Thoracic aorta (tissue), 2 donors: Measurements from ENCODE around the gene CAMK2D. TPM values are rescaled to one million over a fixed set of nuclear protein-coding genes. Genes with fewer than 3 reads are reported as not detected.
A peak's percentile ranks its signal among the peaks of the same experiment; 100 is the strongest.

ENCODE experiments used
- ATAC-seq: fragments of 150-250 bp; one replicate; pipeline ENCODE4 v1.8.0; 2017; ENCODE audit warnings: low read depth; ENCODE audit not compliant: insufficient number of reproducible peaks, low FRiP score
- DNase-seq: peaks from one replicate; pipeline ENCODE4 v3.0.0-alpha.2; 2020; ENCODE audit warnings: low spot score
- H3K27ac ChIP-seq, 2 donors: fragments of 200-600 bp; sonication (generic); 1 replicate in 1 of 2; 2 replicates in 1 of 2; pipeline ENCODE4 v1.5.1; 2016; ENCODE audit warnings: mild to moderate bottlenecking in 2 of 2, moderate library complexity in 2 of 2
- H3K27me3 ChIP-seq: fragments of 200-600 bp; sonication (generic); replicated peaks from 2 replicates; pipeline ENCODE4 v1.6.0; 2016; ENCODE audit warnings: mild to moderate bottlenecking; ENCODE audit not compliant: insufficient read depth
- H3K36me3 ChIP-seq: fragments of 200-600 bp; sonication (generic); one replicate; pipeline ENCODE4 v1.5.1; 2016
- H3K4me1 ChIP-seq, 2 donors: fragments of 200-600 bp; sonication (generic); 1 replicate in 1 of 2; 2 replicates in 1 of 2; pipeline versions ENCODE4 v1.5.1 to v1.6.0; 2016; ENCODE audit warnings: low read depth in 2 of 2, mild to moderate bottlenecking in 1 of 2; ENCODE audit not compliant: control insufficient read depth in 1 of 2
- H3K4me3 ChIP-seq: fragments of 200-600 bp; sonication (generic); 2 replicates; pipeline ENCODE4 v1.5.1; 2016; ENCODE audit warnings: mild to moderate bottlenecking
- H3K9me3 ChIP-seq: fragments of 200-600 bp; sonication (generic); 2 replicates; pipeline ENCODE4 v1.5.1; 2016
- CTCF ChIP-seq: fragments of 200-600 bp; sonication (generic); IDR thresholded peaks from one replicate; pipeline ENCODE4 v1.5.1; 2019; ENCODE audit warnings: antibody characterized with exemption
- total RNA-seq, 2 donors: library from RNA; depleted of rRNA; stranded (reverse); fragments of >200 nt; gene quantifications; one replicate each; pipeline versions ENCODE4 v1.1.0 to v1.2.3, GENCODE V29; 2016

Gene CAMK2D
- total RNA-seq, 2 donors from 2014 or later: 50.6 to 70.1 TPM

- TF ChIP-seq CTCF: no peak
- H3K27ac ChIP-seq: no peak overlapping the region
- no peaks in the 10 kb centered on the region for H3K27me3 ChIP-seq
- H3K36me3 ChIP-seq: no peaks in the 10 kb centered on the region
- no peak for ATAC-seq
- peaks cover 3% of the 10 kb centered on the region for H3K9me3 ChIP-seq
- no peak for DNase-seq
- no peak overlapping the region for H3K4me3 ChIP-seq
- no peaks in the 10 kb centered on the region for H3K4me1 ChIP-seq
Measured at GRCh38 chr4:113790478-113790877, 28.9 kb upstream of the CAMK2D start.

- H3K27me3 ChIP-seq: no peaks in the 10 kb centered on the region
- ATAC-seq (no peak), DNase-seq (no peak)
- H3K36me3 ChIP-seq: no peaks in the 10 kb centered on the region
- H3K4me1 ChIP-seq: peaks cover 5 to 13% of the 10 kb centered on the region in 2 donors
- H3K4me3 ChIP-seq: no peak overlapping the region
- H3K9me3 ChIP-seq: peaks cover 3% of the 10 kb centered on the region
- no peak for TF ChIP-seq CTCF
- H3K27ac ChIP-seq: no peak overlapping the region
Measured at GRCh38 chr4:113788888-113789287, 27.4 kb upstream of the CAMK2D start.

DNA sequence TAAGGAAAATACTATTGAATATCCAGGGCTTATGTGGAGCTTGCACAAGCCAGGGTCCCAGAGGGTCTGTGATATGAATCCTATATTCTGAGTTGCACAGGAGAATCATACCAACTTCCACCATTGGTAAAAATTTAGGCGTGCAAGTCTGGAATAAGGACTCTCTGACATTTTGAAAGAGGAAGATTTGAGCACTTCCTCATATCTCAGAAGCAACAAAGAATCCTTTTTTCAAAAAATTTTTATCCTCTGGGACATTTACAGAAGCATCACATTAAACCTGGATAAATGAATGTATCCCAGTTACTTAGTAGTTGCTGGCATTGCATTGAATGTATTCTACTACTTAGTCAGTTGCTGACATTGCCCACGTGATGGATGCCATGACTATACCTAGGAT, 24.2 kb upstream of the CAMK2D start:
- Histone ChIP-seq H3K4me1 (peaks cover 5 to 13% of the 10 kb centered on the region in 2 donors), H3K27ac (no peak overlapping the region), H3K36me3 (no peaks in the 10 kb centered on the region), H3K4me3 (no peak overlapping the region), H3K9me3 (no peaks in the 10 kb centered on the region), H3K27me3 (no peaks in the 10 kb centered on the region)
- ATAC-seq: no peak
- DNase-seq: no peak
- no peak for TF ChIP-seq CTCF

DNA sequence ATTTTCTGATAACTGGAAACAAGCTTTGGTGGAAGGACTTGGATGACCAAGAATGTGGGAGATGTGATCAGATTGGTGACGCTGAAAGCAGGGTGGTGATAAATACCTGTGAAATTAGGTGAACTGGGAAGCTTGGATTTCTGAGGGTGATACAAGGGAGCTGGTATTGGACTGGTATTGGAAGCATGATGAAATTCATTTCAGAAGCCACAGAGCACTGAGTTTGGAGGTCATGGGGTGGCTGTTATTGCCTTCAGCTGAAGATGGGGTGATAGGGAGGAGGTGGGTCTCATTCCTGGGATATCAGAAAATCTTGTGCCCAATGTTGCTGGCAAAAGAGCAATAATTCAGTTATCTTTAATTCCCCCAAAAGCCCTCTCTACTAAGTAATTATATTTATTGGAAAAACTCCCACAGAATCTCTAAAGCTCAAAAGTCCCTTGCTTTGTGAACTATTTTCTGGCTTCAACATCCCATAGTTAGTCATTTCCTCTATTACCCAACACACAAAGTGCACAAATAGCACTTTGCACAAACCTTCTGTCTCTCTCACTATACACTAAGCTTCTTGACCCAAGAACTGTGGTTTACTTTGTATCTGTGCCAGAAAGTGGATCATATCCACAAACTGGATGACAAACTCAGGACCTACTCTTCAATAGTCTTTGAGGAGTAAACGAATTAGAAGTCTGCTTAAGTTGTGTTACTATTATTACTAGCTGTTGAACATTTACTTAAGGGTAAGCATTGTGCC, 23.1 kb upstream of the CAMK2D start:
- H3K9me3 ChIP-seq: no peaks in the 10 kb centered on the region
- peak overlapping the region in 1 of 2 donors; percentile 15 for H3K27ac ChIP-seq
- ATAC-seq: peak; percentile 77
- no peak for TF ChIP-seq CTCF
- H3K4me3 ChIP-seq: no peak overlapping the region
- no peaks in the 10 kb centered on the region for H3K36me3 ChIP-seq
- H3K27me3 ChIP-seq: no peaks in the 10 kb centered on the region
- peaks cover 5 to 13% of the 10 kb centered on the region in 2 donors for H3K4me1 ChIP-seq
- no peak for DNase-seq

DNA sequence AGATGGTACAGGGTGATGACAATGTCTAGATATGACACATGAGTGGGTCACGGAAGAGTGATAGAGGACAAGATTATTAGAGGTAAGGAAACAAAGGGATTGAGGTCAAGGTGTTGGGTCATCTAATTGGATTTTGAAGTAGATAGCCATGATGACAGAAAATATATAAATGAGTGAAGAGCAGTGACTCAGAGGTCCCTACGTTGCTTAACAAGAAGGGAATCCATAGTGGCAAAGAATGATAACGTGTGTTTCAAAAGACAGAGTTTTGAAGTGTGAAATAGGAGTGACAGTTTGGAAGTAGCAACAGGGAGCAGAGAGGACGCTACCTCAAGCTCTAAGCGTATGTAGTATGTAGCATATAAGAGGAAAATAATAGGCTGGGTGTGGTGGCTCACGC, 22.2 kb upstream of the CAMK2D start:
- TF ChIP-seq CTCF: no peak
- no peak for ATAC-seq
- Histone ChIP-seq H3K27ac (no peak overlapping the region), H3K4me1 (peaks cover 5 to 13% of the 10 kb centered on the region in 2 donors), H3K27me3 (no peaks in the 10 kb centered on the region), H3K9me3 (no peaks in the 10 kb centered on the region), H3K36me3 (no peaks in the 10 kb centered on the region), H3K4me3 (no peak overlapping the region)
- no peak for DNase-seq
